ENCODE data around the gene RAB27A. TPM values are rescaled to one million over a fixed set of nuclear protein-coding genes. Genes with fewer than 3 reads are reported as not detected.

The RAB27A gene
- total RNA-seq, 4 donors from 2014 or later, result 8.3 to 30.8 (median 18.2) TPM

DNA sequence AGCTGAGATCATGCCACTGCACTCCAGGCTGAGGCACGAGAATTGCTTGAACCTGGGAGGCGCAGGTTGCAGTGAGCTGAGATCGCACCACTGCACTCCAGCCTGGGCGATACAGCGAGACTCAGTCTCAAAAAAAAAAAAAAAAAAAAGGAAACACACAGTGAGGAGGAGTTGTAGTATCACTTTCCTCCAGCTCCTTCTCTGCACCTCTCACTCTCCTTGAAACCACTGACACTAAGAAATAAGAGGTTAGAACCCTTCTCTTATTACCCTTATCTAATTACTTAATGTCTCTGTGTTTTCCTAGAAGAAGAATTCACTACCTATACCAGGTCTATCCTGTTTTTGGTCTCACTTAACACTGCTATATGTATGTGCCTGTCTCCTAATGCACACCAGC is 31.7 kb downstream of the RAB27A start:
- Histone ChIP-seq H3K36me3 (no peaks in the 10 kb centered on the region), H3K9me3 (no peaks in the 10 kb centered on the region), H3K27me3 (no peaks in the 10 kb centered on the region), H3K4me3 (no peak overlapping the region), H3K4me1 (peaks cover 0 to 14% (median 0%) of the 10 kb centered on the region in 4 donors), H3K27ac (no peak overlapping the region)
- no peak for DNase-seq
- TF ChIP-seq, protein P1, sequence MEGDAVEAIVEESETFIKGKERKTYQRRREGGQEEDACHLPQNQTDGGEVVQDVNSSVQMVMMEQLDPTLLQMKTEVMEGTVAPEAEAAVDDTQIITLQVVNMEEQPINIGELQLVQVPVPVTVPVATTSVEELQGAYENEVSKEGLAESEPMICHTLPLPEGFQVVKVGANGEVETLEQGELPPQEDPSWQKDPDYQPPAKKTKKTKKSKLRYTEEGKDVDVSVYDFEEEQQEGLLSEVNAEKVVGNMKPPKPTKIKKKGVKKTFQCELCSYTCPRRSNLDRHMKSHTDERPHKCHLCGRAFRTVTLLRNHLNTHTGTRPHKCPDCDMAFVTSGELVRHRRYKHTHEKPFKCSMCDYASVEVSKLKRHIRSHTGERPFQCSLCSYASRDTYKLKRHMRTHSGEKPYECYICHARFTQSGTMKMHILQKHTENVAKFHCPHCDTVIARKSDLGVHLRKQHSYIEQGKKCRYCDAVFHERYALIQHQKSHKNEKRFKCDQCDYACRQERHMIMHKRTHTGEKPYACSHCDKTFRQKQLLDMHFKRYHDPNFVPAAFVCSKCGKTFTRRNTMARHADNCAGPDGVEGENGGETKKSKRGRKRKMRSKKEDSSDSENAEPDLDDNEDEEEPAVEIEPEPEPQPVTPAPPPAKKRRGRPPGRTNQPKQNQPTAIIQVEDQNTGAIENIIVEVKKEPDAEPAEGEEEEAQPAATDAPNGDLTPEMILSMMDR (IDR thresholded peaks at IDR 0.05), result no peak
- TF ChIP-seq POLR2A (IDR thresholded peaks at IDR 0.05), result no peak

DNA sequence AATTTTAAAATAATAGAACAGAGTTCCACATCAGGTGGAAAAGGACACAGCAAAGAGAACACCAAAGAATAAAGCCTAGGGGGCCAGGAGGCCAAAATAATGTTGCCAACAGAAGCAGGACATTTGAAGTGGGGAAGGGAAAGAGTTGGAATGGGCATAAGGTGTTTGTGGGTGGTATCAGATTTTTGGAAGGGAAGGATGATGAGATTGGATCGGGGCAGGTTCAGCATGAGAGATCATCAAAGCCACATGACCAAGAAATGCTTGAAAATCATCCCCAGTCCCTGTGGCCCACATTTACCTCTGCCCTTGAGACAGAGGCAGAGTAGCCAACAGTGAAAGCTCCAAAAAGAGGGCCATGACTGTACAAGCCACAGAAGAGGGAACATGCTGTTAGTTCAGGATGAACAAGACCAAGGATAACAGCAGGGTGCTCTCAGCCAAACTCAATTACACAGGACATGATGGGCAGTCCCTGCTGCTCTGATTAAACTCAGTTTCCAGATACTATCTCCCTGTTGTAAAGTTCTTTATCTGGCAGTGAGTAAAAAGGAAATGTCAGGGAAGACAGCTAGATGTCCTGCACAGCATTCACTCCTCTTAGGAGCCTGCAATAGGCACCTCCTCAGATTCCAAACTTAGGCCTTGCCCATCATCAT is 32.5 kb downstream of the RAB27A start:
- peaks cover 0 to 14% (median 0%) of the 10 kb centered on the region in 4 donors for H3K4me1 ChIP-seq
- no peak for DNase-seq
- H3K36me3 ChIP-seq, result no peaks in the 10 kb centered on the region
- no peak overlapping the region for H3K4me3 ChIP-seq
- H3K27me3 ChIP-seq, result no peaks in the 10 kb centered on the region
- TF ChIP-seq POLR2A (IDR thresholded peaks at IDR 0.05), result no peak
- TF ChIP-seq, protein P1 (IDR thresholded peaks at IDR 0.05), result no peak
- H3K9me3 ChIP-seq, result no peaks in the 10 kb centered on the region
- no peak overlapping the region for H3K27ac ChIP-seq

DNA sequence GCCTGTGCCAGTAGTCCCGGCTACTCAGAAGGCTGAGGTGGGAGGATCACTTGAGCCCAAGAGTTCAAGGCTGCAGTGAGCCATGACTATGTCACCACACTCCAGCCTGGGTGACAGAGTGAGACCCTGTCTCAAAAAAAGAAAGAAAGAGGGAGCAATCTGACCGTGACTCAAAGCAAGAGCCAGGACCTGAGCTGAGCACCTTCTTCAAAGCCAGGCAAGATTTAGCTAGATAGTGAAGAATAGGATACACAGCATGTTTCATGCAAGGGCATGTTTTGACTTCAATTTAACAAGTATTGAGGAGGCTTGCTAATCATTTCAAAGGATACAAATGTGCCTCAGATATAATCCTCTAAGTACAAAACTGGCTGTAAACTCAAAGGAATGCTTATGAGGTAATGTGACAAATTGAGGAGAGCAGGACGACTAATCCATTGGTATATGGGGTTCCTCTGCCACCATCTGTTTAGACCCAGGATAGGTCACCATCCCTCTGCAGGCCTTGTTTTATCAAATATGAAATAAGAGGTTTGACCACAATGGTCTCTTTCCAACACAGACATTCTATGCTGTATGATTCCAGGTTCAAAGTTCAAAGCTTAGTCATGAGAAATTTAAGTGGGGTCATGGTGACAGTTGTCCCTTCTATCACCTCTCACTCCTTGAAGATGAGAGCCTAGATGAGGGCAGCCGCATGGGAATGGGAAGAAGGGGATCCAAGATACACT is 33.2 kb downstream of the RAB27A start:
- Histone ChIP-seq H3K4me3 (no peak overlapping the region), H3K27ac (peak overlapping the region in 2 of 4 donors; percentile 1 to 58), H3K9me3 (no peaks in the 10 kb centered on the region), H3K27me3 (no peaks in the 10 kb centered on the region), H3K36me3 (no peaks in the 10 kb centered on the region), H3K4me1 (peaks cover 0 to 14% (median 0%) of the 10 kb centered on the region in 4 donors)
- DNase-seq, result no peak
- no peak for TF ChIP-seq POLR2A (IDR thresholded peaks at IDR 0.05)
- TF ChIP-seq, protein P1 (IDR thresholded peaks at IDR 0.05), result no peak

DNA sequence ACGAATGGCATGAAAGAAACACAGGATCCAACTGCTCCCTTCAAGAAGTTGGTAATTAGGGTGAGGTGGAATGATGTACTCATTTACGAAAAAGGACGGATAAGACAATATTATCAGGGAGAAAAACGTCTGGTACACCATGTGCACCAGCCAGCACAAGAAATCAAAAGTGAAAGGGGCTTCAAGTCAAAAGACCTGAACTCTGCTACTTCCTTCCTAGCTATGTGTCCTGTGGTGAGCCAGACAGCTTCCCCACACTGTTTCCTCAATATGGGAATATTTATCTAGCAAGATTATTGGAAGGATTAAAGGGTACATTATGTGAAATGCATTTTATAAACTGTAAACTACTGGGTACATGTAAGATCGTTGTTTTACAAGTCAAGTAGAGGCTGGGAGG is 33.9 kb downstream of the RAB27A start:
- H3K27me3 ChIP-seq, result no peaks in the 10 kb centered on the region
- H3K4me3 ChIP-seq, result peak overlapping the region in 2 of 4 donors; percentile 6 to 20
- H3K9me3 ChIP-seq, result no peaks in the 10 kb centered on the region
- no peaks in the 10 kb centered on the region for H3K36me3 ChIP-seq
- TF ChIP-seq, protein P1 (IDR thresholded peaks at IDR 0.05), result no peak
- TF ChIP-seq POLR2A (IDR thresholded peaks at IDR 0.05), result no peak
- DNase-seq, result peak in 1 of 3 donors; percentile 52
- H3K27ac ChIP-seq, result peak overlapping the region in 3 of 4 donors; percentile 20 to 58 (median 38)
- peaks cover 0 to 20% (median 0%) of the 10 kb centered on the region in 4 donors for H3K4me1 ChIP-seq

DNA sequence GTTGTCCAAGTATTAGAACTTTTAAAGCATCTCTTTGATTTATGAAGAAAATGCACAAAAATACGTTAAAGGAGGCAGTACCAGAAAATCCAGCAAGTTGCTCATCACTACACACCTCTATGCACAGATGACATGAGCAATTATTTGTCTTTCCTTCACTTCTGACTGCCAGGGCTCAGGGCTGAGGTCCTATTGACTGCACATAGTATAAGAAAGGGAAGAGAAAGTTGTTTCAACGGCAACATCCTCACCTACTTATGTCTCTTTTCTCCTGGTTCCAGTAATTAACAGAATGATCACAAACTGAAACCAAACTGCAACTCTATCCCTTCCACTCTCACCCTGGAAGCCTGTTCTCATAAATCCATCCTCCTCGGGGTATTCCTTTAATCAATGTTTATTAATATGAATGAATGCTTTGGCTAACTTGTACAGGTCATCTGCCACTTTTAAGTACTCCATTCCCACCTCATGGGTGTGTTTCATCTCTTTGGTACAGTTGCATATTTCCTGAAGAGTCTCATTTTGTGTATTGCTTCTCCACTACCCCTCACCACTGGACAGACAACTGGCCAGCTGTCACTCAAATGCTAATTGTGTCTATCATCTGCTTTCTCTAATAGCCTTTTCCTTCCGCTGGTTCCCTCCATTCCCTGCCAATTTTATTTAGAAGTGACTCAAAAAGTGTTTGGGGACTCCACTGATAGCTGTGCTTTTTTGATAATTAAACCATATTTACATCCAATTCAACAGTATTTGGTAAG is 34.5 kb downstream of the RAB27A start:
- H3K4me3 ChIP-seq, result peak overlapping the region in 2 of 4 donors; percentile 6 to 20
- no peaks in the 10 kb centered on the region for H3K36me3 ChIP-seq
- peak overlapping the region; percentile 20 to 58 (median 30) for H3K27ac ChIP-seq
- H3K4me1 ChIP-seq, result peaks cover 0 to 26% (median under 1%) of the 10 kb centered on the region in 4 donors
- no peaks in the 10 kb centered on the region for H3K9me3 ChIP-seq
- TF ChIP-seq, protein P1 (IDR thresholded peaks at IDR 0.05), result no peak
- no peak for TF ChIP-seq POLR2A (IDR thresholded peaks at IDR 0.05)
- DNase-seq, result no peak
- H3K27me3 ChIP-seq, result no peaks in the 10 kb centered on the region
